K562 (cell line): Measurements from ENCODE around the gene SPATA24. TPM values are rescaled to one million over a fixed set of nuclear protein-coding genes. Genes with fewer than 3 reads are reported as not detected.

Experiments used
- CTBP1 ChIP-seq: fragments of 450-650 bp; IDR thresholded peaks from 2 replicates; pipeline ENCODE4 v1.6.1; 2016; ENCODE audit warnings: borderline replicate concordance
- GTF2E2 ChIP-seq: fragments of 200-800 bp; sonication (Bioruptor generic); IDR thresholded peaks from 2 replicates; pipeline ENCODE4 v1.6.1; 2016; ENCODE audit warnings: missing genetic modification characterization, missing compliant biosample characterization
- HIVEP1 ChIP-seq: fragments of 250-450 bp; sonication (Bioruptor Pico); IDR thresholded peaks from 2 replicates; pipeline ENCODE4 v1.4.0; 2020; ENCODE audit warnings: mild to moderate bottlenecking
- JUN ChIP-seq, 2 experiments: sonication (generic) in 1 of 2; formaldehyde crosslinking in 1 of 2; IDR thresholded peaks; 2 replicates each; pipeline versions ENCODE4 v1.6.1 to v1.8.0; 2012 to 2022; ENCODE audit warnings: borderline replicate concordance in 2 of 2, mild to moderate bottlenecking in 2 of 2, improper control_type of control experiment in 1 of 2, low read depth in 1 of 2, low read length in 1 of 2, missing genetic modification reagents in 1 of 2
- MGA ChIP-seq: fragments of 450-650 bp; IDR thresholded peaks from 2 replicates; pipeline ENCODE4 v1.6.1; 2016; ENCODE audit warnings: mild to moderate bottlenecking, moderate library complexity
- TCF3 ChIP-seq: sonication (generic); formaldehyde crosslinking; IDR thresholded peaks from 2 replicates; pipeline ENCODE4 v1.4.0; 2020; ENCODE audit warnings: mild to moderate bottlenecking, missing genetic modification reagents
- ZBTB11 ChIP-seq, 3 experiments: fragments of 200-800 bp in 1 of 3; fragments of 250-450 bp in 1 of 3; fragments of 450-650 bp in 1 of 3; sonication (Bioruptor Pico) in 1 of 3; sonication (Bioruptor generic) in 1 of 3; formaldehyde crosslinking in 1 of 3; IDR thresholded peaks; 2 replicates each; pipeline versions ENCODE4 v1.6.1 to v1.8.0; 2016 to 2022; ENCODE audit warnings: mild to moderate bottlenecking in 2 of 3, missing genetic modification characterization in 2 of 3, missing compliant biosample characterization in 1 of 3, moderate library complexity in 1 of 3
- ZFX ChIP-seq: sonication (generic); formaldehyde crosslinking; IDR thresholded peaks from 2 replicates; pipeline ENCODE4 v1.8.0; 2022; ENCODE audit warnings: mild to moderate bottlenecking, missing genetic modification reagents, moderate library complexity
- ZNF830 ChIP-seq: fragments of 250-450 bp; sonication (Bioruptor Pico); IDR thresholded peaks from 2 replicates; pipeline ENCODE4 v1.5.0; 2021; ENCODE audit warnings: mild to moderate bottlenecking
- polyA plus RNA-seq, 8 experiments: library from polyadenylated mRNA; depleted of rRNA in 4 of 8; stranded (reverse) in 5 of 8; unstranded in 3 of 8; fragments of >200 nt; fragmentation: Nextera tagmentation in 2 of 8; fragmentation: Illumina TruSeq in 1 of 8; extraction: Ambion mirVana in 2 of 8; extraction: Trizol in 1 of 8; gene quantifications; 2 replicates each; pipeline versions ENCODE4 v1.2.1 to v1.2.3, GENCODE V29; 2011 to 2014; ENCODE audit warnings: inconsistent platforms in 1 of 8, missing spikeins in 1 of 8
- total RNA-seq, 7 experiments: library from RNA; depleted of rRNA in 6 of 7; stranded (reverse); fragments of >200 nt in 6 of 7; fragmentation: Illumina TruSeq in 2 of 7; extraction: Trizol in 2 of 7; gene quantifications; 2 replicates each; pipeline versions ENCODE4 v1.2.1 to v1.2.3, GENCODE V29; 2011 to 2021; ENCODE audit warnings: low replicate concordance in 1 of 7

The SPATA24 gene
- total and polyA plus RNA-seq, 9 of the 15 experiments (the other 6 are each of a cell fraction or from before 2014, with no cell fraction given): 4.1 to 12.6 (median 8.0) TPM

DNA sequence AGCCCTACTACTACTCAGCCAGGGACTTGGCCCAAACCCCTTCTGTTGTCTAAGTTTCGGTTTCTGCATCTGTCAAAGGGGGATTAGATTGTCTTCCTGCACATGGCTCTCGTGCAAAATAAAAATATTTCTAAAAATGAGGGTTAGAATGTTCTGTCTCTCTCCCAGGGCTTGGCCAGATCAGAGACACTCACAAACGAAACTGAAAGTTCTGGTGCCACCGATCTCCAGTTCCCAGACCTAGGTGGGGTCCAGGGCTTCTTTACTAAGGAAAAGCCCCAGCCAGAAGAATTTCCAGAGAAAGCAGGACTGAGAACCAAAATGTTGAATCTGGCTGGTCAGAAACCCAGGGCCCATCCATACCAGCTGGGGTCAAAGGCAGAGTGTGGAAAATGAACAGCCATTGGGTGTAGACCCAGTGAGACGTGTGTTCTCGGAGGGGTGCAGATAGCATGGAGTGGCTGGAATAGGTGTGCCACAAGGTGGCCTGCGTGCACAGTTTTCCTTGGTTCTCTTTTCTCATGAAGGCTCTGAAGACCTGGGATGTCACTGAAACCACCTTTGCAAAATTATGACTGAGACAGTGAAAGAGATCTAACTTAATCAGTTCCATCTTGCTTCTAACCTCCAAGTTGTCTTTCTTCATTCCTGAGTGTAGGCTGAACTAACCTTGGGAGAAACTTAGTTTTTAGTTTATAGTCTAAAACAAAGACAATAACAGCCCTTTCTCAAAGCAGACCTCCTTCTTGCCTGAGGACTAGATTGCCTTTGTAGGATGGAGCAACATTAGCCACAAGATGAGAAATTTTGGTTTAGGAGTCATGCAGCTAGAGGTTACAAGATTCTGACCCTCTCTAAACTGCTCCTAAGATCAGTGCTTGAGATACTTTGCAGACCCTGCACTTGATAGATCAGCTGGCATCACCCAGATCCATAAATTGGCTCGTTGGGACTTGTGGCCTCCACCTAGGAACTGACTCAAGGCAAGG lies 18.5 kb downstream of the SPATA24 start (continued):
- TF ChIP-seq MGA (0 out of 2 replicates have a peak, but pooled peaks have one; percentile 32), TCF3 (CRISPR knock-in tag) (0 out of 2 replicates have a peak, but pooled peaks have one; percentile 12), CTBP1 (peak; percentile 36; the same call in 1 of the 2 replicates), ZBTB11 (CRISPR knock-in tag; IDR thresholded peaks at IDR 0.05) (0 out of 6 replicates have a peak, but pooled peaks of 1 of the 3 experiments have one; percentile 11), GTF2E2 (tag) (0 out of 2 replicates have a peak, but pooled peaks have one; percentile 29), HIVEP1 (CRISPR knock-in tag) (no peak), ZFX (peak; percentile 27; the same call in 1 of the 2 replicates), ZNF830 (CRISPR knock-in tag) (no peak), JUN (IDR thresholded peaks at IDR 0.05; ENCODE audit: borderline replicate concordance, low read depth, low read length) (peak; percentile 49; the same call in 1 of the 2 replicates), JUN (CRISPR knock-in tag; IDR thresholded peaks at IDR 0.05; ENCODE audit: borderline replicate concordance) (no peak)
